Measurements from ENCODE around the gene SMS.

SMS gene

DNA sequence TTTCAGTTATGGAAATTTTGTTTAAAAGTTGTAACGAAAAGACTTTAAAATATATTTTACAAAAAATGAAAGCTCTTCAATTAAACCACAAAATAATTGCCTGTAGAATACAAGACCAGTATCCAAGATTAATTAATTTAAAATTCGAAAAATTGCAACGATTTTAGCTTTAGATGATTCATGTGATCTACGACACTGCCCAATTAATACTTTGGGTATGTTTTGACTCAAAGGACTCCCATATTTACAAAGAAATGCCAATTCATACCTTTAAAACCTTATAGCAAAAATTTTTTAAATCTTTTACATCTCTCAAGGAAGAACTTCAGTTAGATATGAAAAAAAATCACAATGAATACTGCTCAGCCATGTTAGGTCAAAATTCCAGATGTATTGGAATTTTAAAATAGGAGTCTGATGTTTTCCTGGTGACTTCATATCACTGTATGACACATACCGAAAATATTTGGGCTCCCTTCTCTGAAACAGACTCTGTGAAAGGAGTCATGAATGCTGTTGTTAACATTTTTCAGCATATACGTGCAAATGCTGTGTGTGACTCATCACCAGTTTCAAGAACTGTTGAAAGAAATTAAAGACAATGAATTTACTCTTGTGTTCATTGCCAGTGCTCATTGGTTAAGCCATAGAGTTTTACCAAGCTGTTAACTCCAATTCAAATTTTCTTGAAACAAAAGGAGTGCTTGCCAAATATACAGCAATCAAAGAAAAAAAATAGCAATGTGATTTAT is 13.8 kb upstream of the SMS start:
- no peaks in the 10 kb centered on the region for H3K79me2 ChIP-seq (ENCODE audit: insufficient read depth, low read length)
- no peak overlapping the region for H3K4me2 ChIP-seq (ENCODE audit: low read depth, low read length, poor library complexity, severe bottlenecking)
- no peaks in the 10 kb centered on the region for H3F3A ChIP-seq (ENCODE audit: insufficient read depth)
- H2AFZ ChIP-seq (ENCODE audit: low read depth, low read length, severe bottlenecking), result no peak overlapping the region
- no peaks in the 10 kb centered on the region for H4K20me1 ChIP-seq (ENCODE audit: low read depth, low read length)
- no peaks in the 10 kb centered on the region for H3K36me3 ChIP-seq (ENCODE audit: low read length)
- no peak overlapping the region for H3K4me3 ChIP-seq (ENCODE audit: insufficient read depth, low read length, poor library complexity, severe bottlenecking)
- H3K9me2 ChIP-seq (replicated peaks; ENCODE audit: insufficient read depth, low read length), result no peaks in the 10 kb centered on the region
- no peaks in the 10 kb centered on the region for H3K27me3 ChIP-seq (ENCODE audit: low read length)
- H3K9ac ChIP-seq (ENCODE audit: low read length), result no peak overlapping the region
- H3K27ac ChIP-seq (ENCODE audit: low read depth, low read length), result no peak overlapping the region
- TF ChIP-seq, protein P1, sequence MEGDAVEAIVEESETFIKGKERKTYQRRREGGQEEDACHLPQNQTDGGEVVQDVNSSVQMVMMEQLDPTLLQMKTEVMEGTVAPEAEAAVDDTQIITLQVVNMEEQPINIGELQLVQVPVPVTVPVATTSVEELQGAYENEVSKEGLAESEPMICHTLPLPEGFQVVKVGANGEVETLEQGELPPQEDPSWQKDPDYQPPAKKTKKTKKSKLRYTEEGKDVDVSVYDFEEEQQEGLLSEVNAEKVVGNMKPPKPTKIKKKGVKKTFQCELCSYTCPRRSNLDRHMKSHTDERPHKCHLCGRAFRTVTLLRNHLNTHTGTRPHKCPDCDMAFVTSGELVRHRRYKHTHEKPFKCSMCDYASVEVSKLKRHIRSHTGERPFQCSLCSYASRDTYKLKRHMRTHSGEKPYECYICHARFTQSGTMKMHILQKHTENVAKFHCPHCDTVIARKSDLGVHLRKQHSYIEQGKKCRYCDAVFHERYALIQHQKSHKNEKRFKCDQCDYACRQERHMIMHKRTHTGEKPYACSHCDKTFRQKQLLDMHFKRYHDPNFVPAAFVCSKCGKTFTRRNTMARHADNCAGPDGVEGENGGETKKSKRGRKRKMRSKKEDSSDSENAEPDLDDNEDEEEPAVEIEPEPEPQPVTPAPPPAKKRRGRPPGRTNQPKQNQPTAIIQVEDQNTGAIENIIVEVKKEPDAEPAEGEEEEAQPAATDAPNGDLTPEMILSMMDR (IDR thresholded peaks at IDR 0.05; ENCODE audit: insufficient read depth, low read length, poor library complexity, severe bottlenecking), result no peak
- no peak for TF ChIP-seq EZH2phosphoT487 (conservative IDR thresholded peaks at IDR 0.05; ENCODE audit: low read length)
- H3K9me3 ChIP-seq (ENCODE audit: insufficient read depth, low read length), result no peaks in the 10 kb centered on the region

DNA sequence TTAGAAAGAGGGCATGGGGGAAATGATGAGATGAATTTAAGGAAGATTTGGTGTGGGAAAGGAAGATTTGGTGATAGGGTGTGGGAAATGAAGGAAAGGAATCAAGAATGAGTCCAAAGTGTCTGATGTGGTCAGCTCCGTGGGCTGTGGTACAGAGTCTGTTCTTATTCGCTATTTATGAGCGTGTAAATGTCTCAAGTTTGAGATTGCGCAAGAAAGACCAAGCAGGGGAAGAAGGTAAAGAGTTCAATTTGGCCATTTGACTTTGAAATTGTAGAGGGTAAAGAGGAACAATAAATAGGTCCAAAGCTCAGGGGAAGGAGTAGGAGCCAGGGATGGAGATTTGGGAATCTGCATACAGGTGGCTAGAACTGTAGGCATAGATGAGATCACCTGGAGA is 11.3 kb upstream of the SMS start:
- H3K9me2 ChIP-seq (replicated peaks; ENCODE audit: insufficient read depth, low read length), result no peaks in the 10 kb centered on the region
- no peak overlapping the region for H3K27ac ChIP-seq (ENCODE audit: low read depth, low read length)
- no peak overlapping the region for H3K4me3 ChIP-seq (ENCODE audit: insufficient read depth, low read length, poor library complexity, severe bottlenecking)
- no peak overlapping the region for H2AFZ ChIP-seq (ENCODE audit: low read depth, low read length, severe bottlenecking)
- H3K36me3 ChIP-seq (ENCODE audit: low read length), result no peaks in the 10 kb centered on the region
- no peak overlapping the region for H3K9ac ChIP-seq (ENCODE audit: low read length)
- no peaks in the 10 kb centered on the region for H4K20me1 ChIP-seq (ENCODE audit: low read depth, low read length)
- no peaks in the 10 kb centered on the region for H3K79me2 ChIP-seq (ENCODE audit: insufficient read depth, low read length)
- TF ChIP-seq, protein P1 (IDR thresholded peaks at IDR 0.05; ENCODE audit: insufficient read depth, low read length, poor library complexity, severe bottlenecking), result no peak
- TF ChIP-seq EZH2phosphoT487 (conservative IDR thresholded peaks at IDR 0.05; ENCODE audit: low read length), result no peak
- no peaks in the 10 kb centered on the region for H3K27me3 ChIP-seq (ENCODE audit: low read length)
- H3K4me2 ChIP-seq (ENCODE audit: low read depth, low read length, poor library complexity, severe bottlenecking), result no peak overlapping the region
- no peaks in the 10 kb centered on the region for H3F3A ChIP-seq (ENCODE audit: insufficient read depth)
- H3K9me3 ChIP-seq (ENCODE audit: insufficient read depth, low read length), result no peaks in the 10 kb centered on the region

DNA sequence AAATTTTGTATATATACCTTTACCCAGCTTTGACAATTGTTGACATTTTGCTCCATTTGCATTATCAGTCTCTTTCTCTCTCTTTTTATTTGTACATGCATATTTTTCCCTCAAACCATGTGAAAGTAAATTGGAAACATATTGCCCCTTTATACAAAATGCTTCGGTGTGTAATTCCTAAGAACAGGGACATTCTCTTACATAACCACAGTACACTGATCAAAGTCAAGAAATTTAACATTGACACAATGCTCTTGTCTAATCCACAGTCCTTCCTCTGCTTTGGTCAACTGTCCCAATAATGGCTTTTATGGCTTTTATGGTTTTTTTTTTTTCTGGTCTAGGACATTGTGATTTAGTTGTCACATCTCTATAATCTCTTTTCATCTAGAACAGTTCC is 9.5 kb upstream of the SMS start:
- Histone ChIP-seq H3F3A (ENCODE audit: insufficient read depth) (no peaks in the 10 kb centered on the region), H3K4me2 (ENCODE audit: low read depth, low read length, poor library complexity, severe bottlenecking) (no peak overlapping the region), H3K9me3 (ENCODE audit: insufficient read depth, low read length) (no peaks in the 10 kb centered on the region), H3K79me2 (ENCODE audit: insufficient read depth, low read length) (no peaks in the 10 kb centered on the region), H4K20me1 (ENCODE audit: low read depth, low read length) (no peaks in the 10 kb centered on the region), H3K4me3 (ENCODE audit: insufficient read depth, low read length, poor library complexity, severe bottlenecking) (no peak overlapping the region), H3K36me3 (ENCODE audit: low read length) (no peaks in the 10 kb centered on the region), H3K9ac (ENCODE audit: low read length) (no peak overlapping the region), H2AFZ (ENCODE audit: low read depth, low read length, severe bottlenecking) (no peak overlapping the region), H3K9me2 (replicated peaks; ENCODE audit: insufficient read depth, low read length) (no peaks in the 10 kb centered on the region), H3K27ac (ENCODE audit: low read depth, low read length) (no peak overlapping the region), H3K27me3 (ENCODE audit: low read length) (no peaks in the 10 kb centered on the region)
- TF ChIP-seq, protein P1 (IDR thresholded peaks at IDR 0.05; ENCODE audit: insufficient read depth, low read length, poor library complexity, severe bottlenecking), result no peak
- TF ChIP-seq EZH2phosphoT487 (conservative IDR thresholded peaks at IDR 0.05; ENCODE audit: low read length), result no peak
